RWPE2 (cell line): Measurements from ENCODE around the gene DHFR.

Source experiments
- ATAC-seq: fragments of 200-7000 bp; cut with Tn5 transposase; 3 replicates; pipeline ENCODE4 v1.9.1; 2021; ENCODE audit warnings: low read depth
- DNase-seq: peaks from one replicate; pipeline ENCODE4 v3.0.0-alpha.2; 2020; ENCODE audit warnings: low spot score
- H3K27ac ChIP-seq: fragments of 450-650 bp; 2 replicates; pipeline ENCODE4 v1.5.1; 2017; ENCODE audit warnings: mild to moderate bottlenecking; ENCODE audit not compliant: poor library complexity, severe bottlenecking
- H3K27me3 ChIP-seq: fragments of 250-450 bp; sonication (Bioruptor Pico); 2 replicates; pipeline ENCODE4 v1.5.1; 2021; ENCODE audit warnings: mild to moderate bottlenecking, moderate library complexity; ENCODE audit not compliant: insufficient read depth, poor library complexity, severe bottlenecking
- H3K36me3 ChIP-seq: fragments of 250-450 bp; sonication (Bioruptor Pico); 2 replicates; pipeline ENCODE4 v1.5.1; 2020; ENCODE audit warnings: low read depth, mild to moderate bottlenecking, moderate library complexity
- H3K4me1 ChIP-seq: fragments of 250-450 bp; sonication (Bioruptor Pico); 2 replicates; pipeline ENCODE4 v1.5.1; 2021; ENCODE audit warnings: mild to moderate bottlenecking, moderate library complexity; ENCODE audit not compliant: insufficient read depth, poor library complexity, severe bottlenecking
- H3K4me3 ChIP-seq: fragments of 250-450 bp; sonication (Bioruptor Pico); 2 replicates; pipeline ENCODE4 v1.5.1; 2021; ENCODE audit warnings: mild to moderate bottlenecking, moderate library complexity; ENCODE audit not compliant: severe bottlenecking
- H3K9me3 ChIP-seq: fragments of 250-450 bp; sonication (Bioruptor Pico); 2 replicates; pipeline ENCODE4 v1.5.1; 2021; ENCODE audit warnings: mild to moderate bottlenecking, moderate library complexity; ENCODE audit not compliant: severe bottlenecking
- TF ChIP-seq, protein P1 (sequence below): fragments of 450-650 bp; IDR thresholded peaks from one replicate; pipeline ENCODE4 v1.5.1; 2017; ENCODE audit warnings: mild to moderate bottlenecking, moderate library complexity; ENCODE audit not compliant: poor library complexity, severe bottlenecking

DHFR gene

DNA sequence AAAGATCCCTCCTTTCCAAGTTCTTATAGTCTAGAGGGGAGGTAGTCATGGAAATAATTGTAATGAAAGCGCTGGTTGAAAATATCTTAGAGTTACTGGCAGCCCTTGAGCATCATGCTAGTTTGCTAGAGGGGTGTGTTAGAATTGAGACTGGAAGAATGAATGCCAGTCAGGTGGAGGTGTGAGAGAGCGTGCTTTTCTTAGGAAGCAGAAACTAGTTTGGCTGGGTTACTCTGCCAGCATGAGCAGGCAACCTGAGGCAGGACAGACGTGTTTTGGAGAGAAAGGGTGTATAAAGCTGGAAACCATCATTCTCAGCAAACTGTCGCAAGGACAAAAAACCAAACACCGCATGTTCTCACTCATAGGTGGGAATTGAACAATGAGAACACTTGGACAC, 43.6 kb upstream of the DHFR start:
- Histone ChIP-seq H3K36me3 (peaks cover 15% of the 10 kb centered on the region), H3K4me1 (no peaks in the 10 kb centered on the region), H3K27ac (no peak overlapping the region), H3K4me3 (no peak overlapping the region), H3K27me3 (no peaks in the 10 kb centered on the region), H3K9me3 (no peaks in the 10 kb centered on the region)
- ATAC-seq (no peak), DNase-seq (no peak)
- TF ChIP-seq, protein P1, sequence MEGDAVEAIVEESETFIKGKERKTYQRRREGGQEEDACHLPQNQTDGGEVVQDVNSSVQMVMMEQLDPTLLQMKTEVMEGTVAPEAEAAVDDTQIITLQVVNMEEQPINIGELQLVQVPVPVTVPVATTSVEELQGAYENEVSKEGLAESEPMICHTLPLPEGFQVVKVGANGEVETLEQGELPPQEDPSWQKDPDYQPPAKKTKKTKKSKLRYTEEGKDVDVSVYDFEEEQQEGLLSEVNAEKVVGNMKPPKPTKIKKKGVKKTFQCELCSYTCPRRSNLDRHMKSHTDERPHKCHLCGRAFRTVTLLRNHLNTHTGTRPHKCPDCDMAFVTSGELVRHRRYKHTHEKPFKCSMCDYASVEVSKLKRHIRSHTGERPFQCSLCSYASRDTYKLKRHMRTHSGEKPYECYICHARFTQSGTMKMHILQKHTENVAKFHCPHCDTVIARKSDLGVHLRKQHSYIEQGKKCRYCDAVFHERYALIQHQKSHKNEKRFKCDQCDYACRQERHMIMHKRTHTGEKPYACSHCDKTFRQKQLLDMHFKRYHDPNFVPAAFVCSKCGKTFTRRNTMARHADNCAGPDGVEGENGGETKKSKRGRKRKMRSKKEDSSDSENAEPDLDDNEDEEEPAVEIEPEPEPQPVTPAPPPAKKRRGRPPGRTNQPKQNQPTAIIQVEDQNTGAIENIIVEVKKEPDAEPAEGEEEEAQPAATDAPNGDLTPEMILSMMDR, result no peak

DNA sequence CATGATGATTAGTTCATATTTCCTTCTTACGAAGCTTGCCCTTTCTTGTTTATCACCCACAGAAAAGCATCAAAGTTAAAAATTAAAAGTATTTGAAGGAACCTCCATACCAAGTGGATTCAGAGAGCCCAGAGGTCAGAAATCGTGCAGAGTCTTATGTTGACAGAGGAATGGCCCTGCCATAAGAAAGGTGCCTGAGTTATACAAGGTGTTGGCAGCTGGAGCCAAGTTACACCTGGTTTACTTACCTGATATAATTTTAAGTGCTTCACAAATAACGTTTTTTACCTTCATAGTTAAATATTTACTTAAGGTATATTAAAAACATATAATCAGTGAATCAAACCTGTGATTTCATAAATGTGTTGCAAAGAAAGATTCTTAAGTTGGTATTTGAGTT, 42.3 kb upstream of the DHFR start:
- Histone ChIP-seq H3K4me3 (no peak overlapping the region), H3K27me3 (no peaks in the 10 kb centered on the region), H3K27ac (no peak overlapping the region), H3K4me1 (no peaks in the 10 kb centered on the region), H3K36me3 (peaks cover 15% of the 10 kb centered on the region), H3K9me3 (no peaks in the 10 kb centered on the region)
- ATAC-seq, result no peak
- DNase-seq, result no peak
- TF ChIP-seq, protein P1, result no peak

DNA sequence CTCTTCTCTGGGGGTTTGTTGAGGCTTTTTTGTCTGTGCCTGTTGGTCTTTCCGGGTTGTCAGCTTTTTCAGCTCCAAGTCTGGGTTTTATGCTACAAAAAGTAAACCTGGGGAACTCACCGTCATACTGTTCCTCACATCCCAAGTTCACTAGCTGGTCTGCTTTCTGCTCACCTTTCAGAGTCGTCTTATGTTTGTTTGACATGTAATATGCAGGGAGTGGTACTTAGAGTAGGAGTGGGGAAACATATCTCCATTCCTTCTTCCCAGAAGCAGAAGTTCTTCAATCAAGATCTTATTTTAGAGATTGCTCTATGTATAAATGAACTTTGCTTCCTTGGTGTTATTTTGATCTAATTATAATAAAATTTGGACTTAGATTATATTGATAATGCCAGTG, 41.7 kb upstream of the DHFR start:
- TF ChIP-seq, protein P1, result no peak
- DNase-seq (no peak), ATAC-seq (no peak)
- no peak overlapping the region for H3K27ac ChIP-seq
- H3K4me1 ChIP-seq, result no peaks in the 10 kb centered on the region
- H3K4me3 ChIP-seq, result no peak overlapping the region
- no peaks in the 10 kb centered on the region for H3K27me3 ChIP-seq
- no peaks in the 10 kb centered on the region for H3K9me3 ChIP-seq
- H3K36me3 ChIP-seq, result peaks cover 15% of the 10 kb centered on the region

DNA sequence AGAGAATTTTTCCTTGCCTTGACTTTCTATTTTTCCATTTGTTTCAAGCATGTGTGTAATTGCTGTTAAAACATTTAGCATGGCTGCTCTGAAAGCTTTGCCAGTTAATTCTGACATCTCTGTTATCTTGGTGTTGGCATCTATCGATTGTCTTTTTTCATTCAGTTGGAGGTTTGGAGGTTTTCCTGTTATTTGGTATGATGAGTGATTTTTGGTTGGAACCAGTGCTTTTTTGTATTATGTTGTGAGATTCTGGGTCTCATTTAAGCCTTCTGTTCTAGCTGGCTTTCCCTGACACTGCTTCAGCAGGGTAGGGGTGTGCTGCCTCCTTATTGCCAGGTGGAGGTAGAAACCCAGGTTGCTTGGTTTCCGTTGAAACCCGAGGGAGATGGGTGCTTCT, 40.9 kb upstream of the DHFR start:
- TF ChIP-seq, protein P1, result no peak
- Histone ChIP-seq H3K27me3 (no peaks in the 10 kb centered on the region), H3K4me1 (no peaks in the 10 kb centered on the region), H3K36me3 (peaks cover 15% of the 10 kb centered on the region), H3K4me3 (no peak overlapping the region), H3K27ac (no peak overlapping the region), H3K9me3 (no peaks in the 10 kb centered on the region)
- ATAC-seq (no peak), DNase-seq (no peak)

DNA sequence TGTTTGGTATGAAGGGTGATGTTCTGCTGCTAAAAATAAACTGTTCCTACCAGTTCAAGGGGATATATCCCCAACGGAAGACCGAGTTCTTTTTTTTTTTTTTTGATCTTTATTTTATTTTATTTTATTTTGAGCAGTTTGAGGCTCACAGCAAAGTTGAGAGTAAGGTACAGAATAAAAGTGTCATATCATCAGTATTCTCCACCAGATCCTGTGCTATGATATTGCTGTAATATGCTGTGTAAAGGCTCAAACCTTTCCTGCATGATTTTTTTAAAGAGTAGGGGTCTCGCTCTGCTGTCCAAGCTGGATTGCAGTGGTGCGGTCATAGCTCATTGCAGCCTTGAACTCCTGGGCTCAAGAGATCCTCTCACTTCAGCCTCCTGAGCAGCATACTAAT, 34.8 kb upstream of the DHFR start:
- Histone ChIP-seq H3K4me1 (no peaks in the 10 kb centered on the region), H3K27me3 (no peaks in the 10 kb centered on the region), H3K9me3 (no peaks in the 10 kb centered on the region), H3K27ac (no peak overlapping the region), H3K4me3 (no peak overlapping the region), H3K36me3 (peaks cover 22% of the 10 kb centered on the region)
- DNase-seq, result no peak
- no peak for ATAC-seq
- TF ChIP-seq, protein P1, result no peak
